Transverse colon (tissue), 4 donors: ENCODE measurements around the gene STK32B. TPM values are rescaled to one million over a fixed set of nuclear protein-coding genes. Genes with fewer than 3 reads are reported as not detected.

Experiments used
- DNase-seq: peaks from one replicate; pipeline ENCODE4 v3.0.0-alpha.2; 2019
- H3K27ac ChIP-seq, 4 donors: fragments of 200-600 bp; sonication (generic); 2 replicates each; pipeline ENCODE4 v1.5.1; 2016 to 2018; ENCODE audit warnings: inconsistent platforms in 4 of 4
- H3K27me3 ChIP-seq: fragments of 200-600 bp; sonication (generic); 2 replicates; pipeline ENCODE4 v1.5.1; 2017; ENCODE audit warnings: inconsistent platforms
- H3K36me3 ChIP-seq, 4 donors: fragments of 200-600 bp; sonication (generic); 2 replicates each; pipeline ENCODE4 v1.5.1; 2017 to 2019; ENCODE audit warnings: inconsistent platforms in 4 of 4
- H3K4me1 ChIP-seq, 4 donors: fragments of 200-600 bp; sonication (generic); 2 replicates each; pipeline ENCODE4 v1.5.1; 2017 to 2020; ENCODE audit warnings: inconsistent platforms in 4 of 4
- H3K4me3 ChIP-seq, 4 donors: fragments of 200-600 bp; sonication (generic); 1 replicate in 1 of 4; 2 replicates in 3 of 4; pipeline versions ENCODE4 v1.5.1 to v1.6.1; 2017 to 2019; ENCODE audit warnings: inconsistent platforms in 4 of 4
- H3K9me3 ChIP-seq, 2 donors: fragments of 200-600 bp; sonication (generic); 2 replicates each; pipeline ENCODE4 v1.5.1; 2017 to 2019; ENCODE audit warnings: inconsistent platforms in 2 of 2
- EP300 ChIP-seq: sonication (generic); formaldehyde crosslinking; IDR thresholded peaks from one replicate; pipeline ENCODE4 v1.6.1; 2017; ENCODE audit warnings: antibody characterized with exemption, low read depth
- POLR2A ChIP-seq: fragments of 450-650 bp; IDR thresholded peaks from one replicate; pipeline ENCODE4 v1.6.1; 2016; ENCODE audit warnings: antibody characterized with exemption, mild to moderate bottlenecking, moderate library complexity
- POLR2AphosphoS5 ChIP-seq, 3 donors: sonication (generic); formaldehyde crosslinking; IDR thresholded peaks; one replicate each; pipeline ENCODE4 v1.6.1; 2016; ENCODE audit warnings: antibody characterized with exemption in 3 of 3
- WGBS, 2 donors: methylation state at CpG; one replicate each; pipeline ENCODE4 v1.1.5; 2018; ENCODE audit warnings: low coverage in 1 of 2; 5-methylcytosine and 5-hydroxymethylcytosine counted together
- in situ Hi-C, 4 donors: fragments of 200-750 bp; cut with MboI; loops; one replicate each; pipeline versions ENCODE4 v1.15.0 to v1.15.1; 2017; ENCODE audit warnings: low sequenced_read_pairs in 3 of 4, low pct_ligation_motif_present in 1 of 4, low pct_unique_long_range_greater_than_20kb in 1 of 4
- intact Hi-C: fragments of 100-400 bp; cut with DNase I; formaldehyde crosslinking; loops from one replicate; pipeline ENCODE4 v1.15.1; 2023; ENCODE audit warnings: low total_unique reads
- total RNA-seq, 4 donors: library from RNA; depleted of rRNA; stranded (reverse); fragments of >200 nt; gene quantifications; one replicate each; pipeline ENCODE4 v1.1.0, GENCODE V29; 2016
- TF ChIP-seq, protein P1 (sequence below), 5 experiments: fragments of 200-600 bp in 3 of 5; fragments of 450-650 bp in 2 of 5; sonication (generic) in 3 of 5; IDR thresholded peaks; 1 replicate in 2 of 5; 2 replicates in 3 of 5; pipeline ENCODE4 v1.5.1; 2016 to 2017; ENCODE audit warnings: antibody characterized with exemption in 5 of 5, inconsistent platforms in 3 of 5, mild to moderate bottlenecking in 2 of 5, moderate library complexity in 1 of 5

The STK32B gene
- total RNA-seq, 4 donors from 2014 or later: 0.37 to 1.1 (median 0.64) TPM

DNA sequence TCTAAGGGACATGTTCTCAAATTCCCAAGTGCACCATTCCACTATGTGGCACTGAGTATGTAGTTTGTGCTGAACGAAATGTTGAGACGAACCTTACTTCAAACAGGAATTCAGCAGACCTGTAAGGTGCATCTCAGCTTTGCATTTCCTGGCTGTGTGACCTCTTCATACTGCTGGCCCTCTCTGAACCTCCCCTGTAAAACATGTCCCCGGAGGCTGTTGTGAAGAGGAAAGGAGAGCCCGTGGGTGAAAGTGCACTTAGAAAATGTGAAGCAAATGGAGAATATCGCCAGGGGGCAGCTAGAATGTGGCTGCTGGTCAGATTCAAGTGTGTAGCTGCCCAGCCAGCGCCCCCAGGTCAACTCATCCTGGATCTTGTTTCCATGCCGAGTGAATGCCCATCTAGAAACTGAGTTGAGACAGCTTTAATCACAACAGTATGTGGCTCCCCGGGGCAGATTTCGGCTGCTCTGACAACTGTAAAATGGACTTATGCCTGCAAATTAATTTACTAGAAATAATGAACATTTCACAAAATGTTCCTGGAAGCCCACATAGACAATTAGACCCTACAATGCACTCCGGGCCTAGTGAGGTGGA is 393.7 kb downstream of the STK32B start:
- intact Hi-C loops: no loop called here
- Histone ChIP-seq H3K36me3 (no peaks in the 10 kb centered on the region), H3K27me3 (no peaks in the 10 kb centered on the region), H3K27ac (no peak overlapping the region), H3K9me3 (no peaks in the 10 kb centered on the region), H3K4me3 (no peak overlapping the region), H3K4me1 (no peaks in the 10 kb centered on the region)
- TF ChIP-seq EP300 (no peak), POLR2AphosphoS5 (IDR thresholded peaks at IDR 0.05) (no peak), POLR2A (no peak)
- TF ChIP-seq, protein P1, sequence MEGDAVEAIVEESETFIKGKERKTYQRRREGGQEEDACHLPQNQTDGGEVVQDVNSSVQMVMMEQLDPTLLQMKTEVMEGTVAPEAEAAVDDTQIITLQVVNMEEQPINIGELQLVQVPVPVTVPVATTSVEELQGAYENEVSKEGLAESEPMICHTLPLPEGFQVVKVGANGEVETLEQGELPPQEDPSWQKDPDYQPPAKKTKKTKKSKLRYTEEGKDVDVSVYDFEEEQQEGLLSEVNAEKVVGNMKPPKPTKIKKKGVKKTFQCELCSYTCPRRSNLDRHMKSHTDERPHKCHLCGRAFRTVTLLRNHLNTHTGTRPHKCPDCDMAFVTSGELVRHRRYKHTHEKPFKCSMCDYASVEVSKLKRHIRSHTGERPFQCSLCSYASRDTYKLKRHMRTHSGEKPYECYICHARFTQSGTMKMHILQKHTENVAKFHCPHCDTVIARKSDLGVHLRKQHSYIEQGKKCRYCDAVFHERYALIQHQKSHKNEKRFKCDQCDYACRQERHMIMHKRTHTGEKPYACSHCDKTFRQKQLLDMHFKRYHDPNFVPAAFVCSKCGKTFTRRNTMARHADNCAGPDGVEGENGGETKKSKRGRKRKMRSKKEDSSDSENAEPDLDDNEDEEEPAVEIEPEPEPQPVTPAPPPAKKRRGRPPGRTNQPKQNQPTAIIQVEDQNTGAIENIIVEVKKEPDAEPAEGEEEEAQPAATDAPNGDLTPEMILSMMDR (IDR thresholded peaks at IDR 0.05): no peak
- 83 to 91% methylated on average over 4 to 10 of the region's 10 CpGs for WGBS, 2 donors
- in situ Hi-C loops: no loop called here
- DNase-seq: no peak

GRCh38 chr4:5446595-5447226 is 395.4 kb downstream of the STK32B start:
- Histone ChIP-seq H3K36me3 (no peaks in the 10 kb centered on the region), H3K9me3 (no peaks in the 10 kb centered on the region), H3K27me3 (no peaks in the 10 kb centered on the region), H3K4me3 (no peak overlapping the region), H3K4me1 (no peaks in the 10 kb centered on the region), H3K27ac (no peak overlapping the region)
- in situ Hi-C loops (no loop called here), intact Hi-C loops (no loop called here)
- TF ChIP-seq EP300: no peak
- no peak for TF ChIP-seq POLR2A
- TF ChIP-seq, protein P1 (IDR thresholded peaks at IDR 0.05): no peak
- no peak for TF ChIP-seq POLR2AphosphoS5 (IDR thresholded peaks at IDR 0.05)
- 82% methylated on average over 17 of the region's 17 CpGs; no CpG with 5 or more reads in 1 of the 2 donors for WGBS, 2 donors
- DNase-seq: no peak

DNA sequence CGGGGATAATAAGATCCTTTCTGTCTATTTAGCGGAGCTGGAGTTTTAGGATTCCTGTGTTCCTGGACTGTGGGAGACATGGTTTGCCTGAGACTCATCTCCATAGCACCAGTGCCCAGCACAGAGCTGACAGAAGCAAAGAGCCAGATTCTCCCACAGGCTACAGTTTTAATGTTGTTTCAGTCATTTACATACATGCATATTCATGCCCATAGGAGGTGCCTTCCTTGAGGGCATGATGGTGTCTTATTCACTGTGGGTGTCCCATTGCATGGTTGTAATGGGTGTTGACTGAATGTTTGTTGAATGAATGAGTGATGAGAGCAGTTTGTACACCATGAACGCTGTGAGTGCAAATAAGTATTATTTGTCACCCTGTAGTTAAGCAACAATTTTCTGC is 396.5 kb downstream of the STK32B start:
- in situ Hi-C loops: no loop called here
- no peak for DNase-seq
- TF ChIP-seq POLR2A: no peak
- TF ChIP-seq, protein P1 (IDR thresholded peaks at IDR 0.05): no peak
- no peak for TF ChIP-seq EP300
- TF ChIP-seq POLR2AphosphoS5 (IDR thresholded peaks at IDR 0.05): no peak
- H3K27ac ChIP-seq: no peak overlapping the region
- H3K4me1 ChIP-seq: no peaks in the 10 kb centered on the region
- no peaks in the 10 kb centered on the region for H3K27me3 ChIP-seq
- H3K4me3 ChIP-seq: no peak overlapping the region
- H3K36me3 ChIP-seq: no peaks in the 10 kb centered on the region
- H3K9me3 ChIP-seq: no peaks in the 10 kb centered on the region
- 70 to 77% methylated on average over 1 to 3 of the region's 3 CpGs for WGBS, 2 donors
- intact Hi-C loops: no loop called here

GRCh38 chr4:5448221-5448620 is 396.9 kb downstream of the STK32B start:
- intact Hi-C loops: no loop called here
- 54% methylated on average over 10 of the region's 10 CpGs; no CpG with 5 or more reads in 1 of the 2 donors for WGBS, 2 donors
- no peaks in the 10 kb centered on the region for H3K4me1 ChIP-seq
- no peak overlapping the region for H3K4me3 ChIP-seq
- no peaks in the 10 kb centered on the region for H3K9me3 ChIP-seq
- no peak for DNase-seq
- H3K36me3 ChIP-seq: no peaks in the 10 kb centered on the region
- in situ Hi-C loops: no loop called here
- TF ChIP-seq, protein P1 (IDR thresholded peaks at IDR 0.05): no peak
- TF ChIP-seq POLR2A: no peak
- TF ChIP-seq EP300: no peak
- no peak for TF ChIP-seq POLR2AphosphoS5 (IDR thresholded peaks at IDR 0.05)
- no peak overlapping the region for H3K27ac ChIP-seq
- no peaks in the 10 kb centered on the region for H3K27me3 ChIP-seq
